ENCODE data around the gene HSPB3.
"Not testable (repeated sequence)": the region's sequence is repeated elsewhere in the genome, so short reads cannot be mapped to it uniquely, and the experiment has no call there.

HSPB3 gene

DNA sequence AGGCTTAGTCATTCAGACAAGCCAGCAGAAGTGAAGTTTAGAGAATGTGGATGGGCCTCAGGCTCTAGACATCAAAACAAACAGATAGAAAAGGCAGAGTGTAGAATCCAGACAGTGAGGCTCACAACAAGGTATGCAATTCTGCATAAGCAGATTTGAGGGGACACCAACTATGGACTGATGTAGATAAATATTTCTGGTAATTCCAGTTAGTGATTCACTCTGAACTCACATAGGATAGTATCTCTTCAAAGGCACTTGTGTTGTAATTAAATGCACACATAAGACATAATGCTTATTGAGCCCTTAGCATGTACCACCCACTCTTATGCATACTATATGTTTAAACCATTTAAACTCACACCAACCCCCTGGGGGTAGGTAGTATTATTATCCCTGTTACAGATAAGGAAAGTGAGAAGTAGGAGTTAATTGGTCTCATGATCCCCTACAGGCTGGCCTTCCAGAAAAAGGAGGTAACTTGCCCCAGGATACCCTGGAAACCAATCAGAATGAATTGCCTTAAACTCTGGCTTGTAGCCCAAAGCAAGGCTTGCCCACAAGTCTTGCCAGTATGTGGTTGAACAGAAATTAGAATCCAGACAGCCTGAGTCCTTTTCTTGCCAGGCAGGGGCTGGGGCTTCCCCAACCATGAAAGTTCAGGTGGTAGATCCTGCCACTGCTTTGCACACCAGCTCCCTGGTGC, 39.5 kb upstream of the HSPB3 start:
- DNase-seq, result peak; percentile 74 to 86
- peak overlapping the region; percentile 28 for H3K27ac ChIP-seq (ENCODE audit: low read depth, low read length)
- no peak overlapping the region for H3K4me3 ChIP-seq (ENCODE audit: low read depth, low read length)
- no peaks in the 10 kb centered on the region for H3K36me3 ChIP-seq (ENCODE audit: control insufficient read depth in 1 of 2, insufficient read depth in 2 of 2, low read length in 2 of 2)
- no peaks in the 10 kb centered on the region for H3K79me2 ChIP-seq (ENCODE audit: control insufficient read depth, insufficient read depth, low read length, poor library complexity)
- H2BK120ac ChIP-seq (ENCODE audit: insufficient read depth, low read length, poor library complexity), result no peak overlapping the region
- H3K9ac ChIP-seq (ENCODE audit: low read length), result no peak overlapping the region
- H3K23ac ChIP-seq (ENCODE audit: low read length), result no peak overlapping the region
- no peak overlapping the region for H3K4ac ChIP-seq (ENCODE audit: low read depth, low read length)
- no peak overlapping the region for H2BK12ac ChIP-seq (ENCODE audit: low read length)
- no peak overlapping the region for H2AK5ac ChIP-seq (ENCODE audit: low read length)
- no peak overlapping the region for H3K4me2 ChIP-seq (ENCODE audit: low read length)
- H3K14ac ChIP-seq (ENCODE audit: low read length), result no peak overlapping the region
- H3K18ac ChIP-seq (ENCODE audit: low read length), result no peak overlapping the region
- no peak overlapping the region for H4K91ac ChIP-seq (ENCODE audit: low read depth, low read length)
- peaks cover 2% of the 10 kb centered on the region for H3K79me1 ChIP-seq (ENCODE audit: low read length)
- no peaks in the 10 kb centered on the region for H3K9me3 ChIP-seq (ENCODE audit: insufficient read depth, low read depth, low read length)
- no peaks in the 10 kb centered on the region for H3K27me3 ChIP-seq (ENCODE audit: insufficient read depth, low read length)
- H4K8ac ChIP-seq (ENCODE audit: low read depth, low read length), result no peak overlapping the region
- H3K4me1 ChIP-seq (ENCODE audit: control insufficient read depth in 1 of 2, insufficient read depth in 2 of 2, low read length in 2 of 2), result peaks cover 3 to 6% of the 10 kb centered on the region in 2 experiments
- no peak overlapping the region for H2BK5ac ChIP-seq (ENCODE audit: low read depth, low read length, poor library complexity)
- H2AFZ ChIP-seq (ENCODE audit: insufficient read depth, low read length, poor library complexity), result no peak overlapping the region
- no peak overlapping the region for H4K12ac ChIP-seq (ENCODE audit: low read depth, low read length)

DNA sequence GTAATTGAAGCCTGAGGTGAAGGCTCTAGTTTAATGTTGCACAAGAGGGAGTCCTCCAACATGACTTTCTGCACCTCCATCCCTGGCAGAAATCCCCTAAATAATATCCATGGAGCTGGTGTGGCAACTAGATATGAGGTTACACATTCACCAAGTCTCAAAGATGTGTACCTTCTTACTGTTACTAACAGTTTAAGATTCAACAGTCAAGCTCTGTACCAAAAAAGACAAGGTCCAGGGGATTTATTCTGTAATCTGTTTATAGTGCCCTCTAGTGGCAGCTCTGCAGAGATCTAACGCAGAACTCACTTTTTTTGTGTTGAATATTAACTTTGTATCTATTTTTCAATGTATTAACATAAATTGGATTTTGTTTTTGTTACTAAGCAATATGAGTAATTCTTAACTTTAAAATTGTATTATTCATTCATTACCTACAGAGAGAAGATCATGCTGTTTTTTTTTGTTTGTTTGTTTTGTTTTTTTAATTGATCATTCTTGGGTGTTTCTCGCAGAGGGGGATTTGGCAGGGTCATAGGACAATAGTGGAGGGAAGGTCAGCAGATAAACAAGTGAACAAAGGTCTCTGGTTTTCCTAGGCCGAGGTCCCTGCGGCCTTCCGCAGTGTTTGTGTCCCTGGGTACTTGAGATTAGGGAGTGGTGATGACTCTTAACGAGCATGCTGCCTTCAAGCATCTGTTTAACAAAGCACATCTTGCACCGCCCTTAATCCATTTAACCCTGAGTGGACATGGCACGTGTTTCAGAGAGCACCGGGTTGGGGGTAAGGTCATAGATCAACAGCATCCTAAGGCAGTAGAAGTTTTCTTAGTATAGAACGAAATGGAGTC, 35.7 kb upstream of the HSPB3 start:
- not testable (repeated sequence) for H3K4me1 ChIP-seq (ENCODE audit: control insufficient read depth in 1 of 2, insufficient read depth in 2 of 2, low read length in 2 of 2); H3K36me3 ChIP-seq (ENCODE audit: control insufficient read depth in 1 of 2, insufficient read depth in 2 of 2, low read length in 2 of 2); H3K79me2 ChIP-seq (ENCODE audit: control insufficient read depth, insufficient read depth, low read length, poor library complexity); H2BK12ac ChIP-seq (ENCODE audit: low read length); H3K23ac ChIP-seq (ENCODE audit: low read length); H3K79me1 ChIP-seq (ENCODE audit: low read length); H3K9ac ChIP-seq (ENCODE audit: low read length); H4K91ac ChIP-seq (ENCODE audit: low read depth, low read length); H3K9me3 ChIP-seq (ENCODE audit: insufficient read depth, low read depth, low read length); H3K27me3 ChIP-seq (ENCODE audit: insufficient read depth, low read length); H3K14ac ChIP-seq (ENCODE audit: low read length); H3K4me3 ChIP-seq (ENCODE audit: low read depth, low read length); H2AK5ac ChIP-seq (ENCODE audit: low read length); H2BK120ac ChIP-seq (ENCODE audit: insufficient read depth, low read length, poor library complexity); H4K8ac ChIP-seq (ENCODE audit: low read depth, low read length); H3K18ac ChIP-seq (ENCODE audit: low read length); H3K27ac ChIP-seq (ENCODE audit: low read depth, low read length); H2BK5ac ChIP-seq (ENCODE audit: low read depth, low read length, poor library complexity); H3K4ac ChIP-seq (ENCODE audit: low read depth, low read length); H3K4me2 ChIP-seq (ENCODE audit: low read length); H2AFZ ChIP-seq (ENCODE audit: insufficient read depth, low read length, poor library complexity); H4K12ac ChIP-seq (ENCODE audit: low read depth, low read length)
- DNase-seq, result peak; percentile 10 to 84
- no CpG with 5 or more reads among the region's 10 CpGs for WGBS (ENCODE audit: extremely low coverage, insufficient coverage, insufficient read length)

DNA sequence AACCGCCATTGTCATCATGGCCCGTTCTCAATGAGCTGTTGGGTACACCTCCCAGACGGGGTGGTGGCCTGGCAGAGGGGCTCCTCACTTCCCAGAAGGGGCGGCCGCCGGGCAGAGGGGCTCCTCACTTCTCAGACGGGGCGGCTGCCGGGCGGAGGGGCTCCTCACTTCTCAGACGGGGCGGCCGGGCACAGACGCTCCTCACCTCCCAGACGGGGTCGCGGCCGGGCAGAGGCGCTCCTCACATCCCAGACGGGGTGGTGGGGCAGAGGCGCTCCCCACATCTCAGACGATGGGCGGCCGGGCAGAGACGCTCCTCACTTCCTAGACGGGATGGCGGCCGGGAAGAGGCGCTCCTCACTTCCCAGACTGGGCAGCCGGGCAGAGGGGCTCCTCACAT, 35.0 kb upstream of the HSPB3 start:
- not testable (repeated sequence) for DNase-seq; H3K4me2 ChIP-seq (ENCODE audit: low read length); H3K4me1 ChIP-seq (ENCODE audit: control insufficient read depth in 1 of 2, insufficient read depth in 2 of 2, low read length in 2 of 2); H3K14ac ChIP-seq (ENCODE audit: low read length); H2BK5ac ChIP-seq (ENCODE audit: low read depth, low read length, poor library complexity); H3K79me2 ChIP-seq (ENCODE audit: control insufficient read depth, insufficient read depth, low read length, poor library complexity); H3K27ac ChIP-seq (ENCODE audit: low read depth, low read length); H3K4ac ChIP-seq (ENCODE audit: low read depth, low read length); H3K9me3 ChIP-seq (ENCODE audit: insufficient read depth, low read depth, low read length); H3K18ac ChIP-seq (ENCODE audit: low read length); H3K79me1 ChIP-seq (ENCODE audit: low read length); H4K12ac ChIP-seq (ENCODE audit: low read depth, low read length); H2AFZ ChIP-seq (ENCODE audit: insufficient read depth, low read length, poor library complexity); H3K4me3 ChIP-seq (ENCODE audit: low read depth, low read length); H2AK5ac ChIP-seq (ENCODE audit: low read length); H2BK12ac ChIP-seq (ENCODE audit: low read length); H3K9ac ChIP-seq (ENCODE audit: low read length); H4K8ac ChIP-seq (ENCODE audit: low read depth, low read length); H3K36me3 ChIP-seq (ENCODE audit: control insufficient read depth in 1 of 2, insufficient read depth in 2 of 2, low read length in 2 of 2); H3K23ac ChIP-seq (ENCODE audit: low read length); H2BK120ac ChIP-seq (ENCODE audit: insufficient read depth, low read length, poor library complexity); H4K91ac ChIP-seq (ENCODE audit: low read depth, low read length); H3K27me3 ChIP-seq (ENCODE audit: insufficient read depth, low read length)
- no CpG with 5 or more reads among the region's 30 CpGs for WGBS (ENCODE audit: extremely low coverage, insufficient coverage, insufficient read length)

DNA sequence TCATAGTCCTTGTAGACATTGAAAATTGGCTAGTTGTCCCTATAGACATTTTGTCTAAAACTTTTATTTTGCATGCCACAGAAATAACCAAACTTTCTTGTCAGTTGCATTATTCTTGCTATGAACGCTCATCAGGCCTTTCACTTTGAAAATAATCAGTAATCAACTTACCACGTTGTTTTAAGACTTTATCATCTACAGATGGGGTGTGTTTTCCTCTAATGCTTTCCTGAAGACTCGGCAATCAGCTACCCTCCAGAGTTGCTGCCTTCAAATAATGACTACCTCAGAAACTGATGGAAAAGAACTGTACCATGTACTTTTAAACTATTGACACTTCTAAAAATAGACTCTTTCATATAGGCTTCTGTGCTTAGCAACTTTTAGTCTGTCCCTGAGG, 33.5 kb upstream of the HSPB3 start:
- Histone ChIP-seq H2BK5ac (ENCODE audit: low read depth, low read length, poor library complexity) (no peak overlapping the region), H2AFZ (ENCODE audit: insufficient read depth, low read length, poor library complexity) (no peak overlapping the region), H3K14ac (ENCODE audit: low read length) (no peak overlapping the region), H2BK120ac (ENCODE audit: insufficient read depth, low read length, poor library complexity) (no peak overlapping the region), H2AK5ac (ENCODE audit: low read length) (no peak overlapping the region), H4K12ac (ENCODE audit: low read depth, low read length) (no peak overlapping the region), H3K79me2 (ENCODE audit: control insufficient read depth, insufficient read depth, low read length, poor library complexity) (no peaks in the 10 kb centered on the region), H3K27ac (ENCODE audit: low read depth, low read length) (no peak overlapping the region), H4K8ac (ENCODE audit: low read depth, low read length) (no peak overlapping the region), H3K9me3 (ENCODE audit: insufficient read depth, low read depth, low read length) (no peaks in the 10 kb centered on the region), H3K4me1 (ENCODE audit: control insufficient read depth in 1 of 2, insufficient read depth in 2 of 2, low read length in 2 of 2) (no peaks in the 10 kb centered on the region), H3K4ac (ENCODE audit: low read depth, low read length) (no peak overlapping the region), H3K18ac (ENCODE audit: low read length) (no peak overlapping the region), H2BK12ac (ENCODE audit: low read length) (no peak overlapping the region), H3K4me3 (ENCODE audit: low read depth, low read length) (no peak overlapping the region), H3K27me3 (ENCODE audit: insufficient read depth, low read length) (no peaks in the 10 kb centered on the region), H3K36me3 (ENCODE audit: control insufficient read depth in 1 of 2, insufficient read depth in 2 of 2, low read length in 2 of 2) (no peaks in the 10 kb centered on the region), H3K9ac (ENCODE audit: low read length) (no peak overlapping the region), H3K23ac (ENCODE audit: low read length) (no peak overlapping the region), H4K91ac (ENCODE audit: low read depth, low read length) (no peak overlapping the region), H3K79me1 (ENCODE audit: low read length) (no peaks in the 10 kb centered on the region), H3K4me2 (ENCODE audit: low read length) (no peak overlapping the region)
- no CpG with 5 or more reads among the region's 3 CpGs for WGBS (ENCODE audit: extremely low coverage, insufficient coverage, insufficient read length)
- DNase-seq, result no peak

Data from trophoblast cell (in vitro differentiated cells and primary cell).